Measurements from ENCODE around the gene SLC2A9.

SLC2A9 gene

DNA sequence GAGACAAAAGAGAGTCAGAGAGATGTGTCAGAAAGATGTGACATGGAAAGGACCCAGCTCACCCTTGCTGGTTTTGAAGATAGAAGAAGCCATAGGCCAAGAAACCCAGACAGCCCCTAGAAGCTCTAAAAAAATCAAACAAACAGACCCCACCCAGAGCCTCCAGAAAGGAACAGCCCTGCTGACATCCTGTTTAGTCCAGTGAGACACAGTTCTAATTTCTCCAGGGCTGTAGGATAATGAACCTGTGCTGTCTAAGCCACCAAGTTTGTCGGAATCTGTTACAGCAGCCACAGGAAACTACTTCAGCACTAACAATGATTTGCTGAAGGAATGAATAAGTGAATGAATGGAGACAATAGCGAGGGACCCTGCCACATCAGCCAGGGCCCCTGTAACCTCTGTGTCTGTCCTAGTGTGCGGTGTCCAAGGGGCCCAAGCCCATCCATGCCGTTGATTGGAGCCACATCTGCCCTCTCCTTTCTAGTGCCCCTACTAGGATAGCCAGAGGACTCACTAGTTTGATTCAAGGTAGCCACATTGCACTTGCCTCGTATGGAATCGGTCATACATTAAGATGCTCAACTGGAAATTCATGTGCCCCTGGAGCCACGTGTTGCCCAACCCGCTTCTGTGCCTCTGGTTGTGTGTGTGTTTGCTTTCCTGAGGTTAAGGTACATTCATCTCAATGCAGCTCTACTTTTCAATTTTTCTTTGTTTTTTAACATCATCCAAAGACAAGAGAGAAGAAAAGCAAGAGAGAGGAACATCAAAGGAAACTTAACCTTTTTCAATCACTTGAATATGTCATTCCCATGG is 32.5 kb upstream of the SLC2A9 start:
- no peak for DNase-seq (ENCODE audit: low read depth)
- TF ChIP-seq, protein P1, sequence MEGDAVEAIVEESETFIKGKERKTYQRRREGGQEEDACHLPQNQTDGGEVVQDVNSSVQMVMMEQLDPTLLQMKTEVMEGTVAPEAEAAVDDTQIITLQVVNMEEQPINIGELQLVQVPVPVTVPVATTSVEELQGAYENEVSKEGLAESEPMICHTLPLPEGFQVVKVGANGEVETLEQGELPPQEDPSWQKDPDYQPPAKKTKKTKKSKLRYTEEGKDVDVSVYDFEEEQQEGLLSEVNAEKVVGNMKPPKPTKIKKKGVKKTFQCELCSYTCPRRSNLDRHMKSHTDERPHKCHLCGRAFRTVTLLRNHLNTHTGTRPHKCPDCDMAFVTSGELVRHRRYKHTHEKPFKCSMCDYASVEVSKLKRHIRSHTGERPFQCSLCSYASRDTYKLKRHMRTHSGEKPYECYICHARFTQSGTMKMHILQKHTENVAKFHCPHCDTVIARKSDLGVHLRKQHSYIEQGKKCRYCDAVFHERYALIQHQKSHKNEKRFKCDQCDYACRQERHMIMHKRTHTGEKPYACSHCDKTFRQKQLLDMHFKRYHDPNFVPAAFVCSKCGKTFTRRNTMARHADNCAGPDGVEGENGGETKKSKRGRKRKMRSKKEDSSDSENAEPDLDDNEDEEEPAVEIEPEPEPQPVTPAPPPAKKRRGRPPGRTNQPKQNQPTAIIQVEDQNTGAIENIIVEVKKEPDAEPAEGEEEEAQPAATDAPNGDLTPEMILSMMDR (IDR thresholded peaks at IDR 0.05; ENCODE audit: low read depth, low read length, missing control alignments), result no peak
- no peak overlapping the region for H3K4me3 ChIP-seq (ENCODE audit: low read depth, low read length)

DNA sequence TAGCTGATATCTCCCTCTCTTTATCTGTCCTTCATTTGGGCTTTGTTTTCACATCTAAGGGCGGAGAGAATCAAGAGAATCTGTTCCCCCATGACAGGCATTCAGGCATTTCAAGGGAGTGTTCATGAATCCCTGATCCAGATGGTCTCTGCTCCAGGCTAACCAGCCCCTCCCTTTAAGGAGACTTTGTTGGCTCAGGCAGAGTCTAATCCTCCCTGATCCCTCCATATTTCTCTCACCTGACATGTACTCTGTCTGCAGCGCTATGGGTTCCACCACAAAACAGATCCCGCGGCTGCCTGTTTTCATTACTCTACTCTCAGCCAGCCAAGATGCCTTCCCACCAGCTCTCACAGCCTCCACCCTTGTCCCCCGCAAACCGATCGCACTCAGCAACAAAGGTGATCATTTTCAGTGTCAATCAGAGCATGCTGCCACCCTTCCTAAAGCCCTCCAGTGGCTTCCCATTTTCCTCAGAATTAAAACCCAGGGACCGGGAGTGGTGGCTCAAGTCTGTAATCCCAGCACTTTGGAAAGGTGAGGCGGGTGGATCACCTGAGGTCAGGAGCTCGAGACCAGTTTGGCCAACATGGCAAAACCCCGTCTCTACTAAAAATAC is 30.3 kb upstream of the SLC2A9 start:
- H3K4me3 ChIP-seq (ENCODE audit: low read depth, low read length), result no peak overlapping the region
- TF ChIP-seq, protein P1 (IDR thresholded peaks at IDR 0.05; ENCODE audit: low read depth, low read length, missing control alignments), result no peak
- DNase-seq (ENCODE audit: low read depth), result no peak

DNA sequence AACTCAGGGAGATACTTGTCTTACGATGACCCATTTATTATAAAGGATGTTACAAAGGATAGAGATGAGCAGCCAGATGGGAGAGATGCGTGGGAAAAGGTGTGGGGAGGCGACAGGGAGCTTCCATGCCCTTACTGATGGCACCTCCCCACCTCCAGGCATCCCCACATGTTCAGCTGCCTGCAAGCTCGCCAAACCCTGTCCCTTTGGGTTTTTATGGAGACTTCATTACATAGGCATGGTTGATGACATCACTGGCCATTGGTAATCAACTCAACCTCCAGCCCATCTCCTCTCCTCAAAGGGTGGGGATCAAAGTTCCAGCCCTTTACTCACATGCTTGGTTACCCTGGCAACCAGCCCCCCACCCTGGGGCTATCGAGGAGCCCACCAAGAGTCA is 29.4 kb upstream of the SLC2A9 start:
- DNase-seq (ENCODE audit: low read depth), result no peak
- H3K4me3 ChIP-seq (ENCODE audit: low read depth, low read length), result no peak overlapping the region
- TF ChIP-seq, protein P1 (IDR thresholded peaks at IDR 0.05; ENCODE audit: low read depth, low read length, missing control alignments), result no peak

DNA sequence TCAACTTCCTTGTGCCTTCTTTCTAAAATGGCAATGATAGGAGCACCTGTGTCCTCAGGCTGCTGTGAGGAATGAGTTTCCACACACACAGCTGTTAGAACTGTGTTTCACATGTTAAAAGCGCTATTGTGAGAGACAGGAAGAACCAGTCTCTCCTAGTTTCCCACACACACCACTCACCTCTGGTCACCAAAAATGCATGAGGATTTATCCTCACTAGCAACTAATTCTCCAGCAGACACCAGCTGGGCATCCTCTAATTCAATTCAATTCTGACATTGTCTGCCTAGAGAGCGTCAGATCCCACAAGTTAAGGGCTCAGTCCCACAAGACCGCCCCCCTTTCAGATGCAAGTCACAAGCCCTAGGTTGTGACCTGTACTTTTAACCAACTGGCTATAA is 29.0 kb upstream of the SLC2A9 start:
- no peak overlapping the region for H3K4me3 ChIP-seq (ENCODE audit: low read depth, low read length)
- DNase-seq (ENCODE audit: low read depth), result no peak
- TF ChIP-seq, protein P1 (IDR thresholded peaks at IDR 0.05; ENCODE audit: low read depth, low read length, missing control alignments), result no peak

GRCh38 chr4:10048941-10049697 is 27.8 kb upstream of the SLC2A9 start:
- no peak overlapping the region for H3K4me3 ChIP-seq (ENCODE audit: low read depth, low read length)
- TF ChIP-seq, protein P1 (IDR thresholded peaks at IDR 0.05; ENCODE audit: low read depth, low read length, missing control alignments), result no peak
- no peak for DNase-seq (ENCODE audit: low read depth)

- H3K4me3 ChIP-seq (ENCODE audit: low read depth, low read length), result no peak overlapping the region
- no peak for DNase-seq (ENCODE audit: low read depth)
- TF ChIP-seq, protein P1 (IDR thresholded peaks at IDR 0.05; ENCODE audit: low read depth, low read length, missing control alignments), result no peak
Observed at GRCh38 chr4:10047967-10048366, 26.7 kb upstream of the SLC2A9 start.

Measured in GM12864 (cell line).